NB4 (cell line): ENCODE results near the gene PNPLA7.
A peak's percentile ranks its signal among the peaks of the same experiment; 100 is the strongest.

Experiments
- DNase-seq: peaks from one replicate; pipeline ENCODE4 v3.0.0; 2010; ENCODE audit warnings: low read depth
- H3K4me3 ChIP-seq: one replicate; pipeline ENCODE4 v1.5.1; 2011; ENCODE audit warnings: mild to moderate bottlenecking, low read depth, low read length, moderate library complexity
- CTCF ChIP-seq: IDR thresholded peaks from one replicate; pipeline ENCODE4 v1.5.1; 2012; ENCODE audit warnings: low read depth, low read length
- MAX ChIP-seq: IDR thresholded peaks from 2 replicates; pipeline ENCODE4 v1.6.1; 2011; ENCODE audit warnings: low read depth, low read length
- MYC ChIP-seq: IDR thresholded peaks from 2 replicates; pipeline ENCODE4 v1.6.1; 2011; ENCODE audit warnings: low read depth, low read length
- POLR2A ChIP-seq: IDR thresholded peaks from 2 replicates; pipeline ENCODE4 v1.6.1; 2011; ENCODE audit warnings: mild to moderate bottlenecking; ENCODE audit not compliant: insufficient read length; ENCODE audit errors: extremely low read depth

Gene PNPLA7

GRCh38 chr9:137486141-137486490 lies 64.1 kb downstream of the PNPLA7 start:
- TF ChIP-seq POLR2A, result no peak
- no peak for TF ChIP-seq MYC
- no peak for TF ChIP-seq CTCF
- TF ChIP-seq MAX, result no peak
- DNase-seq, result no peak
- no peak overlapping the region for H3K4me3 ChIP-seq

GRCh38 chr9:137485343-137486140 lies 64.7 kb downstream of the PNPLA7 start:
- DNase-seq, result no peak
- no peak overlapping the region for H3K4me3 ChIP-seq
- TF ChIP-seq MYC, result no peak
- no peak for TF ChIP-seq CTCF
- no peak for TF ChIP-seq MAX
- no peak for TF ChIP-seq POLR2A

GRCh38 chr9:137484551-137485315 lies 65.5 kb downstream of the PNPLA7 start:
- TF ChIP-seq POLR2A (no peak), CTCF (no peak), MYC (no peak), MAX (no peak)
- H3K4me3 ChIP-seq, result no peak overlapping the region
- no peak for DNase-seq

GRCh38 chr9:137482094-137482781 lies 68.0 kb downstream of the PNPLA7 start:
- H3K4me3 ChIP-seq, result no peak overlapping the region
- TF ChIP-seq MAX (peak; percentile 94), POLR2A (no peak), MYC (no peak)
- peak; percentile 88 for DNase-seq

GRCh38 chr9:137480686-137481683 lies 69.2 kb downstream of the PNPLA7 start:
- TF ChIP-seq CTCF (no peak), POLR2A (no peak), MYC (no peak), MAX (no peak)
- H3K4me3 ChIP-seq, result no peak overlapping the region
- no peak for DNase-seq
